ENCODE results near the gene PRKN.

GRCh38 chr6:161590961-161591627, 1136.5 kb downstream of the PRKN start:
- no peak for TF ChIP-seq POLR2A (IDR thresholded peaks at IDR 0.05)
- no peak for TF ChIP-seq CTCF (IDR thresholded peaks at IDR 0.05)

Data from thyroid gland (tissue), 4 donors.